ENCODE measurements around the gene ZMIZ1. TPM values are rescaled to one million over a fixed set of nuclear protein-coding genes. Genes with fewer than 3 reads are reported as not detected.
A peak's percentile ranks its signal among the peaks of the same experiment; 100 is the strongest.

The ZMIZ1 gene
- total and polyA plus RNA-seq, 2 donors from 2014 or later = 14.2 to 97.6 TPM

DNA sequence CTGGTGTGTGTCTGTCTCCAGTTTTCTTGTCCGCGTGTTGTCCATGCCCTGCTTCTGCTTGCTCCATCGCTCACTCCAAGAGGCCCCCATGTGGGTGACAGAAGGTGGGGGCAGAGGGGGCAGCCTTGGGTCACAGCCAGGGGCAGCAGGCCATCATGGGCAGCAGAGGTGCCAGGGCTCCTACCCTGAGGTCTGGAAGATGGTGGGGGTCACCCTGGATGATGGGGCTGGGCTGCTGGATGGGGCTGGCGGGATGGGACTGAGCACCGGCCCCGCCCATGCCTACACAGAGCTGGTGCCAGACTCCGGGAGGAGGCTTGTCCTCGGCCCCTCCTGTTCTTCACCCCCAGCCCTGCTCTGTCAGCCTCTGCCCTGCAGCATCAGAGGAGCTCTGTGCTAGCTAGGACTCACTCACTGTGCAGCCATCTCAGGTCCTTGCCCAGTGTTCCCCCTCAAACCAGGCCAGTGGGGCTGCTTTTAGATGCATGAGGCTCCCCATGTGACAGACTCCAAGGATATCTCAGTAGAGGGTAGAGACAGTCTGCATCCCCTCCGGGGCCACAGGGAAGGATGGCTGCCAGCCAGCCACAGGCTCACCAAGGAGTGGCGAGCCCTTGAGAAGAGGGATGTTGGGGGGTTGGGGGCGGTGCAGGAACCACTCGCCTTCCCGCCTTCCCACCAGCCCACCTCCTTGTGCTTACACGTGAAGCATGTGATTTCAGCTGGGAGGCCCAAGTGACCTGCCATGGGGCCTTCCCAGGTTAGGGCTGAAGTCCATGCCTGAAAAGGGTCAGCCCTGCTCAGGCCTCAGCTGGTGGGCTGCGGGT lies 243.0 kb downstream of the ZMIZ1 start:
- DNase-seq = peak in 1 of 5 donors; percentile 70
- FAIRE-seq = no peak
- Histone ChIP-seq H3K27me3 (ENCODE audit: control insufficient read depth, insufficient read depth, low read length) (no peaks in the 10 kb centered on the region), H3K4me1 (ENCODE audit: control insufficient read depth in 2 of 3, insufficient read depth in 2 of 3, low read depth in 1 of 3, low read length in 3 of 3) (no peaks in the 10 kb centered on the region), H3K9me3 (ENCODE audit: control insufficient read depth in 2 of 3, insufficient read depth in 1 of 3, low read length in 3 of 3) (no peaks in the 10 kb centered on the region), H3K4me3 (ENCODE audit: low read length in 3 of 3) (no peak overlapping the region), H3K9ac (ENCODE audit: low read length in 3 of 3) (no peak overlapping the region), H3K27ac (ENCODE audit: low read depth in 2 of 2, low read length in 2 of 2) (no peak overlapping the region), H3K36me3 (ENCODE audit: control insufficient read depth in 2 of 3, insufficient read depth in 3 of 3, low read length in 3 of 3) (peaks cover 0 to 43% (median 14%) of the 10 kb centered on the region in 3 donors)
- intact Hi-C loops (cut with DNase I) = no loop called here
- TF ChIP-seq, protein P1, sequence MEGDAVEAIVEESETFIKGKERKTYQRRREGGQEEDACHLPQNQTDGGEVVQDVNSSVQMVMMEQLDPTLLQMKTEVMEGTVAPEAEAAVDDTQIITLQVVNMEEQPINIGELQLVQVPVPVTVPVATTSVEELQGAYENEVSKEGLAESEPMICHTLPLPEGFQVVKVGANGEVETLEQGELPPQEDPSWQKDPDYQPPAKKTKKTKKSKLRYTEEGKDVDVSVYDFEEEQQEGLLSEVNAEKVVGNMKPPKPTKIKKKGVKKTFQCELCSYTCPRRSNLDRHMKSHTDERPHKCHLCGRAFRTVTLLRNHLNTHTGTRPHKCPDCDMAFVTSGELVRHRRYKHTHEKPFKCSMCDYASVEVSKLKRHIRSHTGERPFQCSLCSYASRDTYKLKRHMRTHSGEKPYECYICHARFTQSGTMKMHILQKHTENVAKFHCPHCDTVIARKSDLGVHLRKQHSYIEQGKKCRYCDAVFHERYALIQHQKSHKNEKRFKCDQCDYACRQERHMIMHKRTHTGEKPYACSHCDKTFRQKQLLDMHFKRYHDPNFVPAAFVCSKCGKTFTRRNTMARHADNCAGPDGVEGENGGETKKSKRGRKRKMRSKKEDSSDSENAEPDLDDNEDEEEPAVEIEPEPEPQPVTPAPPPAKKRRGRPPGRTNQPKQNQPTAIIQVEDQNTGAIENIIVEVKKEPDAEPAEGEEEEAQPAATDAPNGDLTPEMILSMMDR (IDR thresholded peaks at IDR 0.05; ENCODE audit: borderline replicate concordance, extremely low read depth, insufficient read depth) = no peak

DNA sequence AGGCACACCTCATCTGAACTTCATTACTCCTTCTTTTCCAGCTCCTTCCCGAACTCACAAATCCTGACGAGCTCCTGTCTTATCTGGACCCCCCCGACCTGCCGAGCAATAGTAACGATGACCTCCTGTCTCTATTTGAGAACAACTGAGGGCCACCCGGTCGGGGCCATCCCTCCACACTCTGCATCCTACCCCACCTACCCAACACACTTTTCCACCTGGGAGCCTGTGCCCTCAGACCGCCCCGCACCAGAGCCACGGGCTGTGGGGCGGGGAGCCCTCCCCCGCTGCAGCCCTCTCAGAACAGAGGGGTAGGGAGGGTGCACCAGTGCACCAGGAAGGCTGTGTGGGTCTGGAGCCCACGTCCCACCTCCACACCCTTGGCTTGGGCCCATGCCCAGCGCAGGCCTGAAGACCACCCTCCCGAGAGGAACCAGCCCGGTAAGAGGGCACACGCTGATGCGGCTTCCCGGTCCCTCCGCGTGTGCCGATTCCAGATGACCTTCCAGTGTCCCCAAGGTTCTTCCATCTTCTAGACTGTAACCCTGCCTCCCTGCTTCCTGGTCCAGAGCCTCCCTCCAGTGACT lies 243.9 kb downstream of the ZMIZ1 start:
- FAIRE-seq = no peak
- Histone ChIP-seq H3K27me3 (ENCODE audit: control insufficient read depth, insufficient read depth, low read length) (no peaks in the 10 kb centered on the region), H3K9me3 (ENCODE audit: control insufficient read depth in 2 of 3, insufficient read depth in 1 of 3, low read length in 3 of 3) (no peaks in the 10 kb centered on the region), H3K36me3 (ENCODE audit: control insufficient read depth in 2 of 3, insufficient read depth in 3 of 3, low read length in 3 of 3) (peaks cover 0 to 34% (median 11%) of the 10 kb centered on the region in 3 donors), H3K9ac (ENCODE audit: low read length in 3 of 3) (no peak overlapping the region), H3K4me1 (ENCODE audit: control insufficient read depth in 2 of 3, insufficient read depth in 2 of 3, low read depth in 1 of 3, low read length in 3 of 3) (peaks cover 0 to 4% (median 0%) of the 10 kb centered on the region in 3 donors), H3K4me3 (ENCODE audit: low read length in 3 of 3) (no peak overlapping the region), H3K27ac (ENCODE audit: low read depth in 2 of 2, low read length in 2 of 2) (no peak overlapping the region)
- intact Hi-C loops (cut with DNase I) = no loop called here
- TF ChIP-seq, protein P1 (IDR thresholded peaks at IDR 0.05; ENCODE audit: borderline replicate concordance, extremely low read depth, insufficient read depth) = no peak
- DNase-seq = peak in 1 of 5 donors; percentile 58

DNA sequence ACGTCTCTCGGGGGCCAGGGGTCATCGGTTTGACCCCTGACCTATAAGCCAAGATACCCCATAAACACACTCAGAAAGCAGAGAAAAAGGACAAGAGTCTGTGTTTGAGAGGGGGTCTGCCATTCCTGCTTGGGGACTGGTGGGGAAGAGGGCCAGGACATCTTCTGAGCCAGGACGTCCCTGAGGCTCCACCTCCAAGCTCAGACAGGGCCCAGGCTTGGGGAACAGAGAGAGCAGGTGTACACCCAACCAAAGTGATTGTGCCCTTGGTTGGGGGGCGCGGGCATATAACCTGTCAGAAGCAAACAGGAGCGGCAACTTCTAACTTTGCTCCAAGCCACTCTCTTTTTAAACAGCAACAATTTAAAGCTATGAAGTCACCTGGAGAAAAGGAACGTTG lies 244.6 kb downstream of the ZMIZ1 start:
- Histone ChIP-seq H3K27ac (ENCODE audit: low read depth in 2 of 2, low read length in 2 of 2) (no peak overlapping the region), H3K36me3 (ENCODE audit: control insufficient read depth in 2 of 3, insufficient read depth in 3 of 3, low read length in 3 of 3) (peaks cover 0 to 29% (median 9%) of the 10 kb centered on the region in 3 donors)

More for the DNA sequence above, 244.6 kb downstream of the ZMIZ1 start:
- no peak for DNase-seq
- no peak overlapping the region for H3K9ac ChIP-seq (ENCODE audit: low read length in 3 of 3)
- H3K4me1 ChIP-seq (ENCODE audit: control insufficient read depth in 2 of 3, insufficient read depth in 2 of 3, low read depth in 1 of 3, low read length in 3 of 3) = peaks cover 0 to 4% (median 0%) of the 10 kb centered on the region in 3 donors
- H3K4me3 ChIP-seq (ENCODE audit: low read length in 3 of 3) = no peak overlapping the region
- TF ChIP-seq, protein P1 (IDR thresholded peaks at IDR 0.05; ENCODE audit: borderline replicate concordance, extremely low read depth, insufficient read depth) = no peak
- intact Hi-C loops (cut with DNase I) = no loop called here
- no peak for FAIRE-seq
- H3K27me3 ChIP-seq (ENCODE audit: control insufficient read depth, insufficient read depth, low read length) = no peaks in the 10 kb centered on the region
- H3K9me3 ChIP-seq (ENCODE audit: control insufficient read depth in 2 of 3, insufficient read depth in 1 of 3, low read length in 3 of 3) = no peaks in the 10 kb centered on the region

Measured in kidney (tissue), 14 donors.